ENCODE measurements around the gene CEL. TPM values are rescaled to one million over a fixed set of nuclear protein-coding genes. Genes with fewer than 3 reads are reported as not detected.

Gene CEL
- total and polyA plus RNA-seq, 2 experiments from 2014 or later = 0.27 to 2.3 TPM

- TF ChIP-seq ZNF114 (CRISPR knock-in tag; IDR thresholded peaks at IDR 0.05) = no peak
- no peak for TF ChIP-seq EZH2phosphoT487 (IDR thresholded peaks at IDR 0.05; ENCODE audit: unreplicated experiment)
- TF ChIP-seq CREB1 (CRISPR knock-in tag; IDR thresholded peaks at IDR 0.05; ENCODE audit: low read depth) = no peak
- TF ChIP-seq NANOG (IDR thresholded peaks at IDR 0.05; ENCODE audit: borderline replicate concordance) = no peak
- TF ChIP-seq EZH2 (IDR thresholded peaks at IDR 0.05; ENCODE audit: low read depth, unreplicated experiment) = no peak
- TF ChIP-seq POLR2AphosphoS5 (IDR thresholded peaks at IDR 0.05; ENCODE audit: low read depth) = no peak
- no peak for TF ChIP-seq STAT1 (IDR thresholded peaks at IDR 0.05; ENCODE audit: unreplicated experiment)
These were observed 19.1 kb upstream of the CEL start (continued) for GRCh38 chr9:133042676-133043075.

- Mint-ChIP-seq H3K4me1 (no peaks in the 10 kb centered on the region), H3K4me3 (no peak overlapping the region), H3K27ac (no peak overlapping the region), H3K36me3 (ENCODE audit: low read depth) (peaks cover 62% of the 10 kb centered on the region), H3K27me3 (ENCODE audit: insufficient read depth, low read depth, poor library complexity) (peaks cover 7% of the 10 kb centered on the region), H3K9me3 (no peaks in the 10 kb centered on the region)
- Histone ChIP-seq H3K27ac (ENCODE audit: low read depth) (no peak overlapping the region), H3K27me3 (ENCODE audit: insufficient read depth) (no peaks in the 10 kb centered on the region), H2AFZ (no peak overlapping the region), H3K36me3 (ENCODE audit: insufficient read depth) (peaks cover 4% of the 10 kb centered on the region), H3K4me3 (no peak overlapping the region), H3K4me1 (ENCODE audit: insufficient read depth) (no peaks in the 10 kb centered on the region), H3K4me2 (no peak overlapping the region), H4K20me1 (replicated peaks; ENCODE audit: insufficient read depth) (peaks cover 20% of the 10 kb centered on the region), H3K79me2 (replicated peaks; ENCODE audit: insufficient read depth) (peaks cover 17% of the 10 kb centered on the region), H3K9me2 (ENCODE audit: insufficient read depth) (no peaks in the 10 kb centered on the region), H3F3A (replicated peaks; ENCODE audit: low read depth) (no peaks in the 10 kb centered on the region)
- no peak for DNase-seq (ENCODE audit: low spot score)
- no peak for ATAC-seq
- TF ChIP-seq CREB1 (CRISPR knock-in tag; IDR thresholded peaks at IDR 0.05; ENCODE audit: low read depth) (no peak), JUNB (IDR thresholded peaks at IDR 0.05; ENCODE audit: unreplicated experiment) (no peak), EZH2phosphoT487 (IDR thresholded peaks at IDR 0.05; ENCODE audit: unreplicated experiment) (no peak), EZH2 (IDR thresholded peaks at IDR 0.05; ENCODE audit: low read depth, unreplicated experiment) (no peak), NANOG (IDR thresholded peaks at IDR 0.05; ENCODE audit: borderline replicate concordance) (no peak), ZNF114 (CRISPR knock-in tag; IDR thresholded peaks at IDR 0.05) (no peak), ZNF331 (CRISPR knock-in tag; IDR thresholded peaks at IDR 0.05; ENCODE audit: low read depth) (no peak), ZNF462 (CRISPR knock-in tag; IDR thresholded peaks at IDR 0.05) (no peak)
- TF ChIP-seq, protein P1, sequence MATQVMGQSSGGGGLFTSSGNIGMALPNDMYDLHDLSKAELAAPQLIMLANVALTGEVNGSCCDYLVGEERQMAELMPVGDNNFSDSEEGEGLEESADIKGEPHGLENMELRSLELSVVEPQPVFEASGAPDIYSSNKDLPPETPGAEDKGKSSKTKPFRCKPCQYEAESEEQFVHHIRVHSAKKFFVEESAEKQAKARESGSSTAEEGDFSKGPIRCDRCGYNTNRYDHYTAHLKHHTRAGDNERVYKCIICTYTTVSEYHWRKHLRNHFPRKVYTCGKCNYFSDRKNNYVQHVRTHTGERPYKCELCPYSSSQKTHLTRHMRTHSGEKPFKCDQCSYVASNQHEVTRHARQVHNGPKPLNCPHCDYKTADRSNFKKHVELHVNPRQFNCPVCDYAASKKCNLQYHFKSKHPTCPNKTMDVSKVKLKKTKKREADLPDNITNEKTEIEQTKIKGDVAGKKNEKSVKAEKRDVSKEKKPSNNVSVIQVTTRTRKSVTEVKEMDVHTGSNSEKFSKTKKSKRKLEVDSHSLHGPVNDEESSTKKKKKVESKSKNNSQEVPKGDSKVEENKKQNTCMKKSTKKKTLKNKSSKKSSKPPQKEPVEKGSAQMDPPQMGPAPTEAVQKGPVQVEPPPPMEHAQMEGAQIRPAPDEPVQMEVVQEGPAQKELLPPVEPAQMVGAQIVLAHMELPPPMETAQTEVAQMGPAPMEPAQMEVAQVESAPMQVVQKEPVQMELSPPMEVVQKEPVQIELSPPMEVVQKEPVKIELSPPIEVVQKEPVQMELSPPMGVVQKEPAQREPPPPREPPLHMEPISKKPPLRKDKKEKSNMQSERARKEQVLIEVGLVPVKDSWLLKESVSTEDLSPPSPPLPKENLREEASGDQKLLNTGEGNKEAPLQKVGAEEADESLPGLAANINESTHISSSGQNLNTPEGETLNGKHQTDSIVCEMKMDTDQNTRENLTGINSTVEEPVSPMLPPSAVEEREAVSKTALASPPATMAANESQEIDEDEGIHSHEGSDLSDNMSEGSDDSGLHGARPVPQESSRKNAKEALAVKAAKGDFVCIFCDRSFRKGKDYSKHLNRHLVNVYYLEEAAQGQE (IDR thresholded peaks at IDR 0.05; ENCODE audit: unreplicated experiment) = no peak
- TF ChIP-seq, protein P2, sequence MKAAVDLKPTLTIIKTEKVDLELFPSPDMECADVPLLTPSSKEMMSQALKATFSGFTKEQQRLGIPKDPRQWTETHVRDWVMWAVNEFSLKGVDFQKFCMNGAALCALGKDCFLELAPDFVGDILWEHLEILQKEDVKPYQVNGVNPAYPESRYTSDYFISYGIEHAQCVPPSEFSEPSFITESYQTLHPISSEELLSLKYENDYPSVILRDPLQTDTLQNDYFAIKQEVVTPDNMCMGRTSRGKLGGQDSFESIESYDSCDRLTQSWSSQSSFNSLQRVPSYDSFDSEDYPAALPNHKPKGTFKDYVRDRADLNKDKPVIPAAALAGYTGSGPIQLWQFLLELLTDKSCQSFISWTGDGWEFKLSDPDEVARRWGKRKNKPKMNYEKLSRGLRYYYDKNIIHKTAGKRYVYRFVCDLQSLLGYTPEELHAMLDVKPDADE (IDR thresholded peaks at IDR 0.05) = no peak
These were observed 18.2 kb upstream of the CEL start for GRCh38 chr9:133043449-133044035.
